K562 (cell line): ENCODE measurements around the gene BAD. TPM values are rescaled to one million over a fixed set of nuclear protein-coding genes. Genes with fewer than 3 reads are reported as not detected.
A peak's percentile ranks its signal among the peaks of the same experiment; 100 is the strongest.

Experiments
- BACH1 ChIP-seq: fragments of 200-800 bp; sonication (Bioruptor generic); IDR thresholded peaks from 2 replicates; pipeline ENCODE4 v1.6.1; 2016; ENCODE audit warnings: missing genetic modification characterization, missing compliant biosample characterization
- ETV1 ChIP-seq: fragments of 450-650 bp; conservative IDR thresholded peaks from 2 replicates; pipeline ENCODE4 v1.6.1; 2016; ENCODE audit warnings: missing genetic modification characterization, control low read depth, low read depth, missing compliant biosample characterization
- ETV5 ChIP-seq: sonication (generic); formaldehyde crosslinking; IDR thresholded peaks from 2 replicates; pipeline ENCODE4 v1.4.0; 2020; ENCODE audit warnings: low read depth, mild to moderate bottlenecking, missing genetic modification reagents
- HDAC1 ChIP-seq, 2 experiments: fragments of 450-650 bp; IDR thresholded peaks; 2 replicates each; pipeline ENCODE4 v1.6.1; 2016 to 2017; ENCODE audit warnings: inconsistent platforms in 1 of 2, mild to moderate bottlenecking in 1 of 2, moderate library complexity in 1 of 2
- JUND ChIP-seq, 2 experiments: IDR thresholded peaks; 2 replicates in 1 of 2; 3 replicates in 1 of 2; pipeline ENCODE4 v1.6.1; 2011; ENCODE audit warnings: borderline replicate concordance in 2 of 2, low read depth in 2 of 2, low read length in 2 of 2, improper control_type of control experiment in 1 of 2, missing biosample characterization in 1 of 2, missing genetic modification characterization in 1 of 2, missing genetic modification reagents in 1 of 2
- LCOR ChIP-seq: sonication (generic); formaldehyde crosslinking; IDR thresholded peaks from 2 replicates; pipeline ENCODE4 v1.8.0; 2022; ENCODE audit warnings: mild to moderate bottlenecking, missing genetic modification reagents
- LEF1 ChIP-seq: fragments of 450-650 bp; IDR thresholded peaks from 2 replicates; pipeline ENCODE4 v1.6.1; 2016; ENCODE audit warnings: mild to moderate bottlenecking
- MTA1 ChIP-seq: fragments of 450-650 bp; IDR thresholded peaks from 2 replicates; pipeline ENCODE4 v1.6.1; 2017; ENCODE audit warnings: borderline replicate concordance
- PCBP2 ChIP-seq: fragments of 200-400 bp; formaldehyde crosslinking; IDR thresholded peaks from 2 replicates; pipeline ENCODE4 v1.6.1; 2018; ENCODE audit warnings: low read length, low read depth, mild to moderate bottlenecking, moderate library complexity; ENCODE audit not compliant: poor library complexity, severe bottlenecking
- POLR2AphosphoS5 ChIP-seq: IDR thresholded peaks from 2 replicates; pipeline ENCODE4 v1.6.1; 2011; ENCODE audit warnings: mild to moderate bottlenecking, low read depth, low read length, moderate library complexity; ENCODE audit not compliant: control insufficient read depth, insufficient read depth
- RREB1 ChIP-seq: fragments of 250-450 bp; sonication (Bioruptor Pico); IDR thresholded peaks from 2 replicates; pipeline ENCODE4 v1.4.0; 2020
- SRF ChIP-seq, 2 experiments: fragments of 250-450, 450-650 bp in 1 of 2; sonication (Bioruptor Pico) in 1 of 2; sonication (generic) in 1 of 2; formaldehyde crosslinking; IDR thresholded peaks; 2 replicates each; pipeline versions ENCODE4 v1.5.0 to v1.5.1; 2020 to 2022; ENCODE audit warnings: mild to moderate bottlenecking in 1 of 2, missing genetic modification reagents in 1 of 2
- TOE1 ChIP-seq, 2 experiments: fragments of 450-650 bp in 1 of 2; sonication (generic) in 1 of 2; formaldehyde crosslinking in 1 of 2; IDR thresholded peaks; 2 replicates each; pipeline versions ENCODE4 v1.7.1 to v1.8.0; 2016 to 2022; ENCODE audit warnings: borderline replicate concordance in 2 of 2, mild to moderate bottlenecking in 2 of 2, antibody characterized with exemption in 1 of 2, inconsistent platforms in 1 of 2, low read depth in 1 of 2, missing genetic modification reagents in 1 of 2, moderate library complexity in 1 of 2
- ZNF12 ChIP-seq: sonication (generic); formaldehyde crosslinking; IDR thresholded peaks from 2 replicates; pipeline ENCODE4 v1.4.0; 2020; ENCODE audit warnings: mild to moderate bottlenecking, missing genetic modification reagents
- ZNF589 ChIP-seq: fragments of 200-800 bp; sonication (Bioruptor generic); IDR thresholded peaks from 2 replicates; pipeline ENCODE4 v1.6.1; 2016; ENCODE audit warnings: low read depth, missing genetic modification characterization, missing compliant biosample characterization
- ZNF780A ChIP-seq: fragments of 250-450 bp; sonication (Bioruptor Pico); IDR thresholded peaks from 2 replicates; pipeline ENCODE4 v1.5.0; 2021; ENCODE audit warnings: mild to moderate bottlenecking
- polyA plus RNA-seq, 8 experiments: library from polyadenylated mRNA; depleted of rRNA in 4 of 8; stranded (reverse) in 5 of 8; unstranded in 3 of 8; fragments of >200 nt; fragmentation: Nextera tagmentation in 2 of 8; fragmentation: Illumina TruSeq in 1 of 8; extraction: Ambion mirVana in 2 of 8; extraction: Trizol in 1 of 8; gene quantifications; 2 replicates each; pipeline versions ENCODE4 v1.2.1 to v1.2.3, GENCODE V29; 2011 to 2014; ENCODE audit warnings: inconsistent platforms in 1 of 8, missing spikeins in 1 of 8
- total RNA-seq, 7 experiments: library from RNA; depleted of rRNA in 6 of 7; stranded (reverse); fragments of >200 nt in 6 of 7; fragmentation: Illumina TruSeq in 2 of 7; extraction: Trizol in 2 of 7; gene quantifications; 2 replicates each; pipeline versions ENCODE4 v1.2.1 to v1.2.3, GENCODE V29; 2011 to 2021; ENCODE audit warnings: low replicate concordance in 1 of 7
- TF ChIP-seq, protein P1 (sequence below): fragments of 450-650 bp; formaldehyde crosslinking; IDR thresholded peaks from 2 replicates; pipeline ENCODE4 v1.4.0; 2022; ENCODE audit warnings: missing genetic modification characterization

Gene BAD
- total and polyA plus RNA-seq, 9 of the 15 experiments (the other 6 are each of a cell fraction or from before 2014, with no cell fraction given) = 0.61 to 45.6 (median 11.8) TPM

DNA sequence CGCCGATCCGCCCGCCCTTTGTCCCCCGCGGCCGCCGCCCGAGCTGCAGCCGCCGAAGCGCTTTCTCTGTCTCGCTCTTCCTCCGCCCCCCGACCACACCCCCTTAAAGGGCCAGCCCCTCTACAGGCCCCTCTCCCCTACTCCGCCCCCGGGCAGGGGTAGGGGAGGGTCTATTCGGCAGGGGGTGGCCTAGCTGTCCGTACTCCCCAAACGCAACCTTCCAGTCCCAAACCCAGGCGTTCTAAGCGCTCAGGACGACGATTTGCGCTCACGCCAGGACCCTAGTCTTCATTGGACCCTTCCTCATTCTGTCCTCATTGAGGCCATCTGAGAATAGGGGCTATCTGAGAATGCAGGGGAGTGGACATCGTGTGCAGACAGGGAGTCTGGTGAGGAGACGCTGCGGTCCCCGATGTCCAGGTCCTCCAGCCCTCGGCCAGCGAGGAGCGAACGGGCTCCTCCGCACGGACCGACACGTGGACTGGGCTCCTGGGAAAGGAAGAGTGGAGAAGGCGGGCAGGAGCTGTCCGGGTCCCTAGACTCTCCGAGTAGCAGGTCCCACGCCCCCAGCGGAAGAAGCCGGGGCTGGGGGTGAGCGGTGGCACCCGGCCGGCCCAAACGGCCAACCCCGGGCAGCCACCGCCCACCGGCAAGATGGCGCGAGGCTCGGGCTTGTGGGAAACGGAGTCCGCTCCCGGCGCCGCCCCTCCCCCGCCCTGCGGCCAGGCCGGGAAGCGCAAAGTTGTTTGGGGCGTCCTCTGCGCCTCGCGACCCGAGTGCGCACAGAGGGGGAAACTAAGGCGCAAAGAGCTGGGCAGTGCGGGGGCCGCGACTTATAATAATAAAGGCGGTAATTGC is 37.4 kb downstream of the BAD start, which contains the start of gene PPP1R14B (continued):
- TF ChIP-seq MTA1 = 0 out of 2 replicates have a peak, but pooled peaks have one; percentile 23
- no peak for TF ChIP-seq JUND (IDR thresholded peaks at IDR 0.05; ENCODE audit: borderline replicate concordance, low read depth, low read length)
- 0 out of 3 replicates have a peak, but pooled peaks have one; percentile 13 for TF ChIP-seq JUND (tag; IDR thresholded peaks at IDR 0.05; ENCODE audit: borderline replicate concordance, low read depth, low read length)
- peak; percentile 38; the same call in 1 of the 2 replicates for TF ChIP-seq LEF1
- TF ChIP-seq RREB1 (CRISPR knock-in tag) = 0 out of 2 replicates have a peak, but pooled peaks have one; percentile 28
- 0 out of 2 replicates have a peak, but pooled peaks have one; percentile 19 for TF ChIP-seq ZNF589
- peak; percentile 59; the same call in 1 of the 2 replicates for TF ChIP-seq ETV5 (CRISPR knock-in tag)
- 0 out of 2 replicates have a peak, but pooled peaks have one; percentile 64 for TF ChIP-seq LCOR
- TF ChIP-seq BACH1 (tag) = no peak
- TF ChIP-seq ETV1 = 0 out of 2 replicates have a peak, but pooled peaks have one; percentile 20
- TF ChIP-seq PCBP2 = no peak
- no peak for TF ChIP-seq ZNF780A (CRISPR knock-in tag)
- TF ChIP-seq SRF (CRISPR knock-in tag; IDR thresholded peaks at IDR 0.05) = peak in 1 of 2 experiments; percentile 72; a peak in 1 of 4 replicates
- TF ChIP-seq, protein P1, sequence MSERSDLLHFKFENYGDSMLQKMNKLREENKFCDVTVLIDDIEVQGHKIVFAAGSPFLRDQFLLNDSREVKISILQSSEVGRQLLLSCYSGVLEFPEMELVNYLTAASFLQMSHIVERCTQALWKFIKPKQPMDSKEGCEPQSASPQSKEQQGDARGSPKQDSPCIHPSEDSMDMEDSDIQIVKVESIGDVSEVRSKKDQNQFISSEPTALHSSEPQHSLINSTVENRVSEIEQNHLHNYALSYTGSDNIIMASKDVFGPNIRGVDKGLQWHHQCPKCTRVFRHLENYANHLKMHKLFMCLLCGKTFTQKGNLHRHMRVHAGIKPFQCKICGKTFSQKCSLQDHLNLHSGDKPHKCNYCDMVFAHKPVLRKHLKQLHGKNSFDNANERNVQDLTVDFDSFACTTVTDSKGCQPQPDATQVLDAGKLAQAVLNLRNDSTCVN (CRISPR knock-in tag) = no peak
- TF ChIP-seq HDAC1 (IDR thresholded peaks at IDR 0.05) = peak in 1 of 2 experiments; percentile 96; a peak in 2 of 4 replicates
- TF ChIP-seq TOE1 (IDR thresholded peaks at IDR 0.05; ENCODE audit: borderline replicate concordance) = peak; percentile 59; the same call in 1 of the 2 replicates
- no peak for TF ChIP-seq TOE1 (CRISPR knock-in tag; IDR thresholded peaks at IDR 0.05; ENCODE audit: borderline replicate concordance, low read depth)
- TF ChIP-seq POLR2AphosphoS5 = no peak; the same call in 1 of the 2 replicates
- 0 out of 2 replicates have a peak, but pooled peaks have one; percentile 43 for TF ChIP-seq ZNF12 (CRISPR knock-in tag)
